HG03097 (cell line): ENCODE data around the gene SMARCC2.
"Not testable (repeated sequence)": the region's sequence is repeated elsewhere in the genome, so short reads cannot be mapped to it uniquely, and the experiment has no call there.

Experiments used
- ATAC-seq: cut with Tn5 transposase; IDR thresholded peaks from one replicate; pipeline ENCODE4 v1.9.1; 2021; ENCODE audit not compliant: unreplicated experiment, low FRiP score

Gene SMARCC2

GRCh38 chr12:56169229-56169759 lies 20.0 kb downstream of the SMARCC2 start:
- no peak for ATAC-seq

DNA sequence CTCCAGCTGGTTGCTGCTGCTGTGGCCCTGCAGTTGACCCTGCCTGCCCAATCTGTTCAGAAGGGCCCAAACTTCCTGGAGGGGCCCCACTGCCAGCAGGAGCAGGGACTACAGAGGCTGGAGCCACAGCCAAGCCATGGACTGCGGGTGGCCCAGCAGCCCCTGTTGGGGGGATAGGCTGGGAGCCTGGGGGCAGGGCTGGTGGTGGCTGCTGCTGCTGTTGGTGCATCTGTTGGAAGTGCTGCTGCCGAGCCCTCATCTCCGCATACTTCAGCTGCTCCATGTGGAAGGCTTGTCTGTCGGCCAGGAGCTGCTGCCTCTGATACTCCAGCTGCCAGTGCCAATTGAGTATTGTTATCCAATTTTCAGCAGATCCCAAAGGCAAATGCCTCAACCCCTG lies 23.9 kb downstream of the SMARCC2 start:
- ATAC-seq: no peak

GRCh38 chr12:56164345-56164729 lies 24.9 kb downstream of the SMARCC2 start:
- ATAC-seq: no peak

DNA sequence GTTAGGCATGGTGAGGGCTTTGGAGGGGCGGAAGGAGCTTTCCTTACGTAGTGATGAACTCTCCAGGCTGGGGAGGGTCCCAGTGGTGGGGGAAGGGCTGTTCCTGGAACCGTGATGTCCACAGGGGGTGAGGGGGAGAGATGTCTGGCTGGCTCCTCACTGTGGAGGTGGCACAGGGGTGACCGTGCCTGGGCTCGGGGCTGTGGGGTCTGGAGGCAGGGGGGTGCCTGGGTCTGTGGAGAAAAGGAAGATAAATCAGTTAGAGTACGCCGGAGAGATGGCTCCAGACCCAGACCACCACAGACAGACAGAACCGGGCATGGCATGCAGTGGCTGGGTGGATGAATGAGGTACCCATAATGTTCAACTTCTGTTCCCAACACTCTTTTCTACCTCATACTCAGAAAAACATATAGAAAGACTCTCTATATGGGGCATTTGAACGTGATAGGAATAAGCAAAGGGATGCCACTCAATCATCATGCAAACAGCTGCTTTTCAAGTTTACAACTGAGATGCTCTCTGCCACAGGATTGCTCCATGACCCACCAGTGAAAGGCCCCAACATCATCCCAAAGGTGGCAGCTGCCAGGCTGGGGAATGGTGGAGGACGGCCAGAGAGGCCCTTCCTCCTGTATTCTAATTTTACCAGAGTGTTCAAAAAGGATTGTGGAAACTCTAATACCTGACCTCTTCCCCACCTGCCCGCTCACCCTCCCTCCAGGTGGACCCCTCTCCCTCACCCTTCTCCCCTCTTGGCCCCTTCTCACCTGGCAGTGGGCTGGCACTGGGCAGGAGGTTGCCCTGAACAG lies 25.5 kb downstream of the SMARCC2 start:
- ATAC-seq: no peak

GRCh38 chr12:56162468-56163290 lies 26.6 kb downstream of the SMARCC2 start:
- ATAC-seq: no peak

DNA sequence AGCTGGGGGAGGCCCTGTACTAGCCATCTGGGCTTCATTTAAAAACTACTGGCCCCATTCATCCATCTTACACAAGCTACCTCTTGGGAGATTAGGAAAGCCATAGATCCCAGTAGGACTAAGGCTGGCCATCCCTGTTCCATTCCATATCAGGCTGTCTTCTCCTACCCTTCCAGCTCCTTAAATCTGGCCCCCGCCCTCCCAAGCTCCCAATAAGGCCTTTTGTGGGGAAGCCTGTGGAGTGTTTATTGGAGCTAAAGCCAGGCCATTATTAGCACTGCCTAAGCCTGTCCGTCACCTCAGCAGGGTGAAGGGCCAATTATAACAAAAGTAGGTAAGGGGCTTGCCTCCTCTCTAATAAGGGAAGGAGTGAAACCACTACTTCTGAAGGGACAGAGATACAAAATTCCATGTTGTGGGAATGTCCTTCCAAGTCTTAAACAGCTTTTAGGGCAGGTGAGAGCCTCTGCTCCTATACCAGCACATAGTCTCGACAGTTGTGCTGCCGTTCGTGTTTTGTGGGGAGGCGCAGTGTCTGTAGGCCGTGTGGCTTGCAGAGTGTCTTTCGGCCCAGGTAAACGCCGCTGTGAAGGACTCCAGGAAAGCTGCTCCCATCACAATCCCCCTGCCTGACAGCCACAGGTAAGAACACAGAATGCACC lies 27.5 kb downstream of the SMARCC2 start:
- ATAC-seq: no peak

GRCh38 chr12:56160894-56161689 lies 28.2 kb downstream of the SMARCC2 start:
- ATAC-seq: no peak

DNA sequence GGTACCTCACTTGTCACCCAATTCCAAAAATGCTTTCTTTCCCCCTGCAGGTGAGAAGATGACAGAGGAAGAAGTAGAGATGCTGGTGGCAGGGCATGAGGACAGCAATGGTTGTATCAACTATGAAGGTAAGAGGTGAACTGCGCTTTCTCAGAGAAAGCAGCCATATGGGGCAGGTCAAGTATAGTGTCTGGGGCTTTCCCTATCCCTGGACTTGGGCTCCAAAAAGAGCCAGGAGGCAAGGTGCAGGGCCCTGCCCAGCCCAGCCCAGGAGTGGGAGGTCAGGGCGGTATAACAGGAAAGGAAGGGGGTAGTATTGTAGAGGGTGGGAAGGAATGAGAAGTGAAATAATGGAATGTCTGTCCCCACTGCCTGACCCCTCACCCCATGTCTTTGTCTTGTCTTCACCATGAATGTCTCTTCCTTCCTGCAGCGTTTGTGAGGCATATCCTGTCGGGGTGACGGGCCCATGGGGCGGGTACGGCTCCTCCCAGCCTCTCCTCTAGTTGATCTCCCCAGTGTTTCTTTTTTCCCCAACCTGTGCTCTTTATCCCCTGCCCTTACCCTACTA lies 29.0 kb downstream of the SMARCC2 start:
- no peak for ATAC-seq

DNA sequence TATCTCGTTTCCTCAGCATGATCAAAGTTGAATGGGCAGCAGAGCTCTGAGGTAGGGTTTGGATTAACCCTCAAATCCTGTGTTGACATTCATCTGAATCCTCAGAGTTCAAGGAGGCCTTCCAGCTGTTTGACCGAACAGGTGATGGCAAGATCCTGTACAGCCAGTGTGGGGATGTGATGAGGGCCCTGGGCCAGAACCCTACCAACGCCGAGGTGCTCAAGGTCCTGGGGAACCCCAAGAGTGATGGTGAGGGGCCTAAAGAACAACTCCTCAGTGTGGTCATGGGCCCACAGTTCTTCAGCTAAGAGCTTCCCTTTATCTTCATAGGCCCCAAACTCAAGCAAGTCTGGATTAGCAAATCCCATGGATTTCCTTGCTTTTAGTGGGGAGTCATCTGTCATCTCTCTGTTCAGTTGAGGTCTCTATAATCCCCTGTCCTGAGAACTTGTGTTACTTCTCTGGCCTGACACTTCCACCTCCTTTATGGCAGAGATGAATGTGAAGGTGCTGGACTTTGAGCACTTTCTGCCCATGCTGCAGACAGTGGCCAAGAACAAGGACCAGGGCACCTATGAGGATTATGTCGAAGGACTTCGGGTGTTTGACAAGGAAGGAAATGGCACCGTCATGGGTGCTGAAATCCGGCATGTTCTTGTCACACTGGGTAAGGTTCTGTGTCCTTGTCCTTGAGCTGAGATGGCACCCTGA lies 29.6 kb downstream of the SMARCC2 start:
- ATAC-seq: no peak

- ATAC-seq: no peak
Measured at GRCh38 chr12:56158926-56159461, 30.3 kb downstream of the SMARCC2 start.

DNA sequence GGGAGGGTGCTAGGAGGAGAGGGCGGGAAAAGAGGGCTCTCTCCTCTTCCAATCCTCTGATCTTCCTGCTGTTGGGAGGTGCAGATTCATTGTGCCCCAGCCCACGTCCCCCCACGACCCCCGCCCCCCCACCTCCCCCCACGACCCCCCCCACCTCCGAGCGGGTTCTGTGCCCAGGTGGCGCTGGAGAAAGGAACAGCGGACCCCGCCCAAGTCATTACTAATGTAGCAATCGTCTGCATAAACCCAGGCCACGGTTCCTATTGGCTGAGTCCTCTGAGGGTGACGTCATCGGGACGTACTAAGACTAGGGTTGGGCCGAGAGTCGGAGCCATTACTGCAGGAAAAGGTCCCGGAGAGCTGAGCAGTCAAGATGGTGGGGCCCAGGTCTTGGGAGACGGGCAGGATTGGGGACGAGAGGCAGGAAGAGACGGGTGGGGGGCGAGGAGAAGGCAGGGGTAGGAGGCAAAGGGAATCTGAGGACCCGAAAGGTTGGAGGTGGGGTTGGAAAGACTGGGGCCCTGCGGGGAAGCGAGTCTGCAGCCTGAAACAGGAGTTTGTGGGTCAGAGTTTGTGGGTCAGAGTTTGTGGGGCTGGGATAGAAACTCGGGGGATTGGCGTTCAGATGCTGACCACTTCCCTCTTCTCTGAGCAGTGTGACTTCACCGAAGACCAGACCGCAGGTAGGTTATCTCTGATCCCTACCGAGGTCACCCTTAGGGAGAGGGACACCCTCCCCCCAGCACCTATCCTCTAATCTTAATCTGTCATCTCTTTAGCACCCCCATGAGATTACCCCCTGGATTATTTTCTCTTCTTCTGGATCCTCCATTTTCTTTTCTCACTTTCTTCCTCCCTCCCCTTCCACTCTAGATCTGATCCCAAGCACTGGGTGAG lies 31.0 kb downstream of the SMARCC2 start, which contains the start of gene MYL6:
Gene MYL6, plus strand, starts transcription at position 331 of the 897 bp plus-strand sequence. Its CDS starts 43 bp downstream, at position 374.
- ATAC-seq: peak; percentile 57

DNA sequence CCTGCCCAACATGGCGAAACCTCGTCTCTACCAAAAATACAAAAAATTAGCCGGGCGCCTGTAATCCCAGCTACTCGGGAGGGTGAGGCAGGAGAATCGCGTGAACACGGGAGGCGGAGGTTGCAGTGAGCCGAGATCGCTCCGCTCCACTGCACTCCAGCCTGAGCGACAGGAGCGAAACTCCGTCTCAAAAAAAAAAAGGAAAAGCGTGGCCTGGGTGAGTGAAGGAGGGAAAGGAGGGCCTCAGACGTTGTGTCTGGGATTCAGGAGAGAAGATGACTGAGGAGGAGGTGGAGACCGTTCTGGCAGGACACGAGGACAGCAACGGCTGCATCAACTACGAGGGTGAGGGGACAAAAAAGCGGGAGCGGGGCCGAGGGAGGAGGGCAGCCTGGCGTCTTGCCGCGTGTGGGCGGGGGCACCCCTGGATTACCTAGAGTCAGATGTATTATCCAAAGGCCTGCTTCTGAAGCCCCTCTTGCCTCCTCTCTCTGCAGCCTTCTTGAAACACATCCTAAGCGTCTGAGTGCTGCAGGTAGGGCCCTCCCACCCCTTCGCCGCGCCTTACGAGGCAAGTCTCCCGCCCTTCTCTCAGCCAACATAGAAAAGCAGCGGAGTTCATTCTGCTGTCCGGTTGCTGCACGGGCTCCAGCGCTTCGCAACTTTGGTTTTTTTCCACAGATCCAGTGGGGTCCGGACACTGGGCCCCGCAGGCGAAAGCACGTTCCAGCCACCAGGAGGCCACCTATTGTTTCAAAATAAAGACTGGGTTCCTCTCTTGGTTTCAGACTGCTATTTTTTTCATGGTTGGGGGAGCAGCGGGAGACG lies 31.9 kb downstream of the SMARCC2 start:
- ATAC-seq: peak; percentile 17

GRCh38 chr12:56156464-56157200 lies 32.7 kb downstream of the SMARCC2 start:
- not testable (repeated sequence) for ATAC-seq

DNA sequence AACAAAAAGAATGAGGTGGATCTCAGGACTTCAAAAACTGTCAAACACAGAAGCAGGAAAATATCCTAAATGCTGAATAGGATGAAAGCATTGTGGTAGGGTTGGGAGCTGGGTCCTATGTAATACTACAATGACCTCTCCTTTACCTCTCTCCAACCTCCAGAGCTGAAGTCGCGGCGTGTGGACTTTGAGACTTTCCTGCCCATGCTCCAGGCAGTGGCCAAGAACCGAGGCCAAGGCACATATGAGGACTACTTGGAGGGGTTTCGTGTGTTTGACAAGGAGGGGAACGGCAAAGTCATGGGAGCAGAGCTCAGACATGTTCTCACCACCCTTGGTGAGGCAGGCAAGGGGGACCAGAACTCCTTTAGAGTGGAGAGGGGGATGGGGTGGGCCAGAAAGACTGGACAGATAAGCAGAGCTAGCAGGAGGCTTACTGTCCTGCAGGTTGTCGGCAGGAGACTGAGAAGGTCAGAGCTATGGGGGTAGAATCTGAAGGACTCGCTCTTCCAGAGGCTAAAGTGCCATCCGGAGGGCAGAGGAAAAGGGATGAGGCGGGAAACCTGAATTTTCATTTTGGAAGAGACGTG lies 33.9 kb downstream of the SMARCC2 start:
- no peak for ATAC-seq

- no peak for ATAC-seq
Measured at GRCh38 chr12:56154818-56155217, 34.5 kb downstream of the SMARCC2 start.

GRCh38 chr12:56154246-56154771 lies 35.0 kb downstream of the SMARCC2 start:
- ATAC-seq: no peak
